ENCODE measurements around the gene MLH1. TPM values are rescaled to one million over a fixed set of nuclear protein-coding genes. Genes with fewer than 3 reads are reported as not detected.
"Not testable (repeated sequence)": the region's sequence is repeated elsewhere in the genome, so short reads cannot be mapped to it uniquely, and the experiment has no call there.

The MLH1 gene
- total RNA-seq, 2 experiments from 2014 or later = 89.6 to 93.7 TPM

DNA sequence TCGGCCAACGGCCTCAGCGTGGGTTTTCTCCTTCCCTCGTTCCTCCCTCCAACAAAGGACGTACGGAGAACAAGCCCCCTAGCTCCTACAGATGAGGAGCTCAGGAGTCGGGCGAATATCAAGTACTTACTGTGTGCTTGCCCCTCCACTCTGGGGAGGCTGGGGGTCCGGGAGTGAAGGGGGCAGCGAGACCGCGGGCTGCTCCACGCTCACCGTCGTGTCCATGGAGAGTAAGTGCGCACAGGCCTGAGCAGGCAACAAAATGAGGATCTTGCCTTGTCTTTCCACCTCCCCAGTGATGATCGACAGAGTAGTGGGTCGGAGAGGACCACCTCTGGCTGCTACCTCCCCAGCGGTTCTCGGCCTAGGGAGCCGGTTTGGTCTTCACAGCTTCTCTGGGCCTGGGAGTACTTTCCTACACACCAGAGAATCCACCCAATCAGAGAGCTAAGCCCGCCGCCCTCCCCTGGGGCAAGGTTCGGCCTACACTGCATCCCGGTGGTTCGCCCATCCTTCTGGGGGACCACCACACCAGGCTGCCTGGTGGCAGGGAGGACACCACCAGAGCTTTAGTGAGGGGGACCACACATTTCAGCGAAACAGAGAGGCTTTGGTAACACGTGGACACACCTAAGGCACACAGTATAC, 47.9 kb upstream of the MLH1 start:
- ATAC-seq (no peak), DNase-seq (no peak)
- Mint-ChIP-seq H3K4me3 (peak overlapping the region; percentile 68), H3K9me3 (peaks cover 20% of the 10 kb centered on the region), H3K36me3 (ENCODE audit: low read depth) (peaks cover 18% of the 10 kb centered on the region), H3K27ac (peak overlapping the region; percentile 75), H3K4me1 (ENCODE audit: low read depth) (peaks cover 30% of the 10 kb centered on the region), H3K27me3 (no peaks in the 10 kb centered on the region)
- POLR2A ChIA-PET = interaction anchor here (1.4 to 3.2 kb wide), 5 partner anchors 10 to 47 kb away, joined by 3 to 20 read pairs (median 7); partner anchors contain the start of genes EPM2AIP1 and MLH1
- TF ChIP-seq, protein P1, sequence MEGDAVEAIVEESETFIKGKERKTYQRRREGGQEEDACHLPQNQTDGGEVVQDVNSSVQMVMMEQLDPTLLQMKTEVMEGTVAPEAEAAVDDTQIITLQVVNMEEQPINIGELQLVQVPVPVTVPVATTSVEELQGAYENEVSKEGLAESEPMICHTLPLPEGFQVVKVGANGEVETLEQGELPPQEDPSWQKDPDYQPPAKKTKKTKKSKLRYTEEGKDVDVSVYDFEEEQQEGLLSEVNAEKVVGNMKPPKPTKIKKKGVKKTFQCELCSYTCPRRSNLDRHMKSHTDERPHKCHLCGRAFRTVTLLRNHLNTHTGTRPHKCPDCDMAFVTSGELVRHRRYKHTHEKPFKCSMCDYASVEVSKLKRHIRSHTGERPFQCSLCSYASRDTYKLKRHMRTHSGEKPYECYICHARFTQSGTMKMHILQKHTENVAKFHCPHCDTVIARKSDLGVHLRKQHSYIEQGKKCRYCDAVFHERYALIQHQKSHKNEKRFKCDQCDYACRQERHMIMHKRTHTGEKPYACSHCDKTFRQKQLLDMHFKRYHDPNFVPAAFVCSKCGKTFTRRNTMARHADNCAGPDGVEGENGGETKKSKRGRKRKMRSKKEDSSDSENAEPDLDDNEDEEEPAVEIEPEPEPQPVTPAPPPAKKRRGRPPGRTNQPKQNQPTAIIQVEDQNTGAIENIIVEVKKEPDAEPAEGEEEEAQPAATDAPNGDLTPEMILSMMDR (IDR thresholded peaks at IDR 0.05) = no peak
- intact Hi-C loops (cut with micrococcal nuclease) = no loop called here
- CTCF ChIA-PET = interaction anchor here (0.5 to 2.2 kb wide), 6 partner anchors 11 to 77 kb away, joined by 3 to 13 read pairs (median 3); no protein-coding TSS in a partner anchor

DNA sequence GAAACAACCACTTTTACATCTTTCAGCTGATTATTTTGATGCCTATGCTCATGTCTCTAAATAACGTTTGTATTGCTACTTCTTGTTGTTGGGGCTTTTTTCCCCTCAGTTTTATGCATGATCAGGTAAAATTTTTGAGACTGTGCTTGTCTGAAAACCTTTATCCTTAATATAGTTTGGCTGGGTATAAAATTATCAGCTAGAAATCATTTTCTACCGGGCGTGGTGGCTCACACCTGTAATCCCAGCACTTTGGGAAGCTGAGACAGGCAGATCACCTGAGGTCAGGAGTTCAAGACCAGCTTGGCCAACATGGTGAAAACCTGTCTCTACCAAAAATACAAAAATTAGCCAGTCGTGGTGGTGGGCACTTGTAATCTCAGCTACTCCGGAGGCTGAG, 45.5 kb upstream of the MLH1 start:
- Mint-ChIP-seq H3K9me3 (peaks cover 20% of the 10 kb centered on the region), H3K4me1 (ENCODE audit: low read depth) (peaks cover 23% of the 10 kb centered on the region)
- intact Hi-C loops (cut with micrococcal nuclease) = not testable (repeated sequence)

DNA sequence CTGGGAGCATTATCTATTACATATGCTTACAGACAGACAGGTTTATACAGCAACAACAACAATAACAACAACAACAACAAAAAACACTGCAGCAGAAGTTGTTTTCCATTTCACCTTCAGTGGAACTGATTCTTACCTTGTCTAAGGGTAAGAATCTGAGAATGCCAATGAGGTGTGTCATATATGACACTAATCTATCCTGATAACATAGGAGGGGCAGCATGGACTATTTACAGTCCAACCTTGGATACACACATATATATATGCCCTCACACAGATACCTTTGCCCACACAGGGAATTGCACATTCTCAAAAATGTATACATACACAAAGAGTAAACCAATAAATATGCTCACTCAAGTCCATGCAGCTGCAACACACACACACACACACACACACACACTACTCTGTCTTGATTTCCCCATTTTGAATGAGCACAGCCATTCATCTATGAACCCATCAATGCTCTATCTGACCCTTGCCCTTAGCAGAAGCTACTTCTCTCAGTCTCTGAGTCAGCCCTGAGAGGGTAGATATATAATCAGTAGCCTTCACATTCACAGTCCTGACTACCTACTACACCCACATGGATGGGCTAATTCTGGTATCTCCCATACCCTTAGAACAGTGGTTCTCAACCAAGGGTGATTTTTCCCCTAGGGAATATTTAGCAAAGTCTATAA, 38.7 kb upstream of the MLH1 start:
- DNase-seq = no peak
- no peaks in the 10 kb centered on the region for H3K36me3 Mint-ChIP-seq (ENCODE audit: low read depth)
- TF ChIP-seq, protein P1 (IDR thresholded peaks at IDR 0.05) = no peak
- H3K4me3 Mint-ChIP-seq = no peak overlapping the region
- no peak for ATAC-seq
- no peak overlapping the region for H3K27ac Mint-ChIP-seq
- ChIA-PET POLR2A (no interaction called here), CTCF (interaction anchor here (5.7 kb wide), 1 partner anchor 88 kb away, joined by 52 read pairs; no protein-coding TSS in a partner anchor)
- intact Hi-C loops (cut with micrococcal nuclease) = loop anchor here (5.0 to 10.0 kb wide), 2 partner anchors 47 to 160 kb away; no protein-coding TSS in a partner anchor
- H3K9me3 Mint-ChIP-seq = no peaks in the 10 kb centered on the region
- H3K4me1 Mint-ChIP-seq (ENCODE audit: low read depth) = peaks cover 21% of the 10 kb centered on the region
- no peaks in the 10 kb centered on the region for H3K27me3 Mint-ChIP-seq

More for the DNA sequence above, 45.5 kb upstream of the MLH1 start:
- H3K4me3 Mint-ChIP-seq, H3K27me3 Mint-ChIP-seq, DNase-seq, H3K27ac Mint-ChIP-seq, ATAC-seq: not testable (repeated sequence)
- ChIA-PET CTCF (interaction anchor here (1.7 to 3.7 kb wide), 2 partner anchors 9 to 11 kb away, joined by 8 to 29 read pairs; no protein-coding TSS in a partner anchor), POLR2A (interaction anchor here (0.6 to 1.3 kb wide), 3 partner anchors 16 to 157 kb away, joined by 3 read pairs; no protein-coding TSS in a partner anchor)
- peaks cover 18% of the 10 kb centered on the region for H3K36me3 Mint-ChIP-seq (ENCODE audit: low read depth)

DNA sequence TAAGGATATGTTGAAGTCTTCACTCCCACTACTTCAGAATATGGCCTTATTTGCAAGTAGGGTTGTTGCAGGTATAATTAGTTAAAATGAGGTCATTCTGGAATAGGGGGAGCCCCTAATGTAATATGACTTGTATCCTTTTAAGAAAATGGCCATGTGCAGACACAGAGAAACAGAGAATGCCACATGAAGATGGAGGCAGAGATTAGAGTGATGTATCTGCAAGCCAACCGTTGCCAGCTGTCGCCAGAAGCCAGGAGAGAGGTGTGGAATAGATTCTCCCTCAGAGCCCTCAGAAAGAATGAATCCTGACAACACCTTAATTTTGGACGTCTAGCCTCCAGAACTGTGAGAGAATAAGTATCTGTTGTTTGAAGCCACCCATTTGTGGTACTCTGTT, 37.2 kb upstream of the MLH1 start:
- ChIA-PET CTCF (interaction anchor here (1.1 to 5.7 kb wide), 6 partner anchors 8 to 222 kb away, joined by 3 to 52 read pairs (median 12); partner anchors contain the start of gene TRANK1), POLR2A (interaction anchor here (0.6 kb wide), 1 partner anchor 18 kb away, joined by 3 read pairs; no protein-coding TSS in a partner anchor)
- no peaks in the 10 kb centered on the region for H3K9me3 Mint-ChIP-seq
- intact Hi-C loops (cut with micrococcal nuclease) = loop anchor here (5.0 to 10.0 kb wide), 2 partner anchors 49 to 161 kb away; no protein-coding TSS in a partner anchor
- no peaks in the 10 kb centered on the region for H3K27me3 Mint-ChIP-seq
- peaks cover 21% of the 10 kb centered on the region for H3K4me1 Mint-ChIP-seq (ENCODE audit: low read depth)
- no peak overlapping the region for H3K4me3 Mint-ChIP-seq
- no peaks in the 10 kb centered on the region for H3K36me3 Mint-ChIP-seq (ENCODE audit: low read depth)
- ATAC-seq (no peak), DNase-seq (no peak)
- TF ChIP-seq, protein P1 (IDR thresholded peaks at IDR 0.05) = no peak
- H3K27ac Mint-ChIP-seq = no peak overlapping the region

DNA sequence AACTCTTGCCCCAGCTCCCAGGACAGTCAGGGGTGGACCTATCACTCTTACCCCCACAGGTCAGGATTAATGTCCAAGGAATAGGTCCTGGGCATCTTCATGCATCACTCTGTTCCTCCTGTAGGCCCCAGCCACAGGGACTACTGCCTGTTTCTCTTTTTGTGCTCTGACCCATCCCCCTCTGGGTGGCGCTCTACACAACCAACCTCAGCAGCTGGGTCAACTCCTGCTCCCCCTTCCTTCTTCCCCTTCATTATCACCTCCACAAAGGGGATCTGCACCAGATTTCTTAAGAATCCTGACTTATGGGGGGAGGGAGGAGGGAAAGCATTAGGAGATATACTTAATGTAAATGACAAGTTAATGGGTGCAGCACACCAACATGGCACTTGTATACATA, 36.3 kb upstream of the MLH1 start:
- no peak for ATAC-seq
- Mint-ChIP-seq H3K27ac (no peak overlapping the region), H3K36me3 (ENCODE audit: low read depth) (no peaks in the 10 kb centered on the region), H3K4me3 (no peak overlapping the region), H3K27me3 (no peaks in the 10 kb centered on the region), H3K9me3 (no peaks in the 10 kb centered on the region), H3K4me1 (ENCODE audit: low read depth) (peaks cover 21% of the 10 kb centered on the region)
- CTCF ChIA-PET = interaction anchor here (0.6 to 5.7 kb wide), 14 partner anchors 9 to 364 kb away, joined by 3 to 52 read pairs (median 10); partner anchors contain the start of gene TRANK1
- POLR2A ChIA-PET = interaction anchor here (0.6 to 1.2 kb wide), 3 partner anchors 25 to 58 kb away, joined by 3 to 7 read pairs (median 7); no protein-coding TSS in a partner anchor
- intact Hi-C loops (cut with micrococcal nuclease) = loop anchor here (5.0 to 10.0 kb wide), 2 partner anchors 50 to 162 kb away; no protein-coding TSS in a partner anchor
- DNase-seq = no peak
- TF ChIP-seq, protein P1 (IDR thresholded peaks at IDR 0.05) = no peak

Measured in activated CD8-positive, alpha-beta T cell treated with anti-CD3 and anti-CD28 coated beads for 36 hours (primary cell).